Keratinocyte (primary cell): ENCODE results near the gene C14orf119. TPM values are rescaled to one million over a fixed set of nuclear protein-coding genes. Genes with fewer than 3 reads are reported as not detected.

Experiments
- DNase-seq: peaks from one replicate; pipeline ENCODE4 v3.0.0-alpha.2; 2011; ENCODE audit warnings: low read depth, missing footprints, low spot score
- FAIRE-seq: peaks from 2 replicates; lab custom pipeline; 2011; peaks lifted over from hg19 to GRCh38; lab: Jason Lieb, UNC
- H2AFZ ChIP-seq: 2 replicates; pipeline ENCODE4 v1.6.0; 2012; ENCODE audit warnings: low read length, control low read depth, inconsistent platforms; ENCODE audit not compliant: control insufficient read depth
- H3K27ac ChIP-seq: 2 replicates; pipeline ENCODE4 v1.5.1; 2011; ENCODE audit warnings: low read length; ENCODE audit not compliant: control insufficient read depth, insufficient read depth
- H3K27me3 ChIP-seq: 3 replicates; pipeline ENCODE4 v1.6.0; 2011; ENCODE audit warnings: low read length; ENCODE audit not compliant: control insufficient read depth, insufficient read depth; ENCODE audit errors: extremely low read depth
- H3K36me3 ChIP-seq, 2 experiments: 2 replicates in 1 of 2; 3 replicates in 1 of 2; pipeline ENCODE4 v1.5.1; 2011; ENCODE audit warnings: low read length in 2 of 2, mild to moderate bottlenecking in 1 of 2; ENCODE audit not compliant: control insufficient read depth in 2 of 2, insufficient read depth in 2 of 2; ENCODE audit errors: extremely low read depth in 1 of 2
- H3K4me1 ChIP-seq: 3 replicates; pipeline ENCODE4 v1.5.1; 2011; ENCODE audit warnings: low read length; ENCODE audit not compliant: control insufficient read depth, insufficient read depth; ENCODE audit errors: extremely low read depth
- H3K4me2 ChIP-seq: 3 replicates; pipeline ENCODE4 v1.6.0; 2011; ENCODE audit warnings: low read depth, low read length; ENCODE audit not compliant: control insufficient read depth, insufficient read depth; ENCODE audit errors: extremely low read depth
- H3K4me3 ChIP-seq, 3 experiments: fragments of 200-600 bp in 1 of 3; sonication (generic) in 1 of 3; 2 replicates in 2 of 3; 3 replicates in 1 of 3; pipeline ENCODE4 v1.5.1; 2011 to 2016; ENCODE audit warnings: low read length in 3 of 3, mild to moderate bottlenecking in 3 of 3, control low read depth in 2 of 3, inconsistent platforms in 1 of 3, low read depth in 1 of 3, mixed read lengths in 1 of 3, mixed run types in 1 of 3, moderate library complexity in 1 of 3; ENCODE audit not compliant: control insufficient read depth in 2 of 3, insufficient read depth in 2 of 3; ENCODE audit errors: extremely low read depth in 1 of 3
- H3K79me2 ChIP-seq: 2 replicates; pipeline ENCODE4 v1.6.0; 2012; ENCODE audit warnings: low read length; ENCODE audit not compliant: control insufficient read depth, insufficient read depth
- H3K9ac ChIP-seq: 3 replicates; pipeline ENCODE4 v1.6.0; 2011; ENCODE audit warnings: low read length; ENCODE audit not compliant: control insufficient read depth, insufficient read depth; ENCODE audit errors: extremely low read depth
- H3K9me1 ChIP-seq: 3 replicates; pipeline ENCODE4 v1.6.0; 2011; ENCODE audit warnings: low read length; ENCODE audit not compliant: control insufficient read depth, insufficient read depth; ENCODE audit errors: extremely low read depth
- H3K9me3 ChIP-seq: 2 replicates; pipeline ENCODE4 v1.5.1; 2012; ENCODE audit warnings: low read depth, low read length; ENCODE audit not compliant: control insufficient read depth
- H4K20me1 ChIP-seq: 3 replicates; pipeline ENCODE4 v1.6.0; 2011; ENCODE audit warnings: low read length; ENCODE audit not compliant: control insufficient read depth, insufficient read depth; ENCODE audit errors: extremely low read depth
- EZH2 ChIP-seq: IDR thresholded peaks from one replicate; pipeline ENCODE4 v1.6.1; 2012; ENCODE audit warnings: inconsistent platforms, mild to moderate bottlenecking, low read length, moderate library complexity
- dilution Hi-C: fragments of 300-500 bp; cut with MboI; formaldehyde crosslinking; loops from one replicate; pipeline ENCODE4 v1.7.0; 2020; ENCODE audit warnings: low sequenced_read_pairs; ENCODE audit not compliant: extremely low pct_ligation_motif_present
- polyA plus RNA-seq, 5 experiments: library from polyadenylated mRNA; depleted of rRNA in 3 of 5; stranded (reverse) in 3 of 5; stranded (forward) in 1 of 5; unstranded in 1 of 5; fragments of >200 nt; gene quantifications; 1 replicate in 1 of 5; 2 replicates in 3 of 5; 3 replicates in 1 of 5; pipeline versions ENCODE4 v1.2.1 to v1.2.3, GENCODE V29; 2011 to 2012; ENCODE audit warnings: missing spikeins in 2 of 5, low read depth in 1 of 5, low replicate concordance in 1 of 5
- TF ChIP-seq, protein P1 (sequence below), 3 experiments: IDR thresholded peaks in 1 of 3; conservative IDR thresholded peaks in 1 of 3; optimal IDR thresholded peaks in 1 of 3; 2 replicates in 2 of 3; 3 replicates in 1 of 3; pipeline versions ENCODE3 to v1.5.1; 2011; ENCODE audit warnings: low read length in 3 of 3, mild to moderate bottlenecking in 3 of 3, moderate library complexity in 2 of 3, control low read depth in 1 of 3, inconsistent platforms in 1 of 3; ENCODE audit not compliant: insufficient read depth in 2 of 3; ENCODE audit errors: extremely low read depth in 1 of 3

The C14orf119 gene
- polyA plus RNA-seq, 1 donor (not counting 4 experiments of a cell fraction or from before 2014, with no cell fraction given): 73.7 TPM

DNA sequence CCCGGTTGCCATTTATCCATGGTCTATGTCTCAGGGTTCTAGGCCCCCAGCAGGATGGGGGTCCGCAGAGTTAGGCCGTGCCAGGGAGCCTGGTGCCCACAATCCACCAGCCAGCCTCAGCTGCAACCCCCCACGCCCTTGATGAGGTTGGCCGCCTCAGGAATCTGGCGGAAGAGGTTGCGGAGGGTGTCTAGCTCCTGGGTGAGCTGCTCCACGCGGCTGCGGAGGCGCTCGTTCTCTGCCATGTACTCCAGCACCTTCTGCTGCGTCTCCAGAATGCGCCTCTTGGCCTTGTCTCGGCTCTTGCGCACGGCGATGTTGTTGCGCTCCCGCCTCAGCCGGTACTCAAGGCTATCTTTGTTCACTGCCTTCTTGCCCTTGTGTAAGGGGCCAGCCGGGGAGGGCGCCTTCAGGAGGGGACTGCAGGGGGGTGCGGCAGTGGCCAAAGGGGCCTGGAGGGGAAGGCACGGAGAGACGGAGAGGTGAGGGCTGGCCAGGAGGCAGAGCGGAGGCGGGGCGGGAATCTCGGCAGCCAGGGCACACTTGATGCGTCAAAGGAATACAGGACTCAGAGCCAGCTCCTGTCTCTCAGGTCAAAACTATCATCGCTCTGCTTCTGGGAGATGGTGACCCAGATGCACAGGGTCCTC lies 22.2 kb downstream of the C14orf119 start:
- H3K4me2 ChIP-seq: no peak overlapping the region
- TF ChIP-seq EZH2: no peak
- TF ChIP-seq, protein P1, sequence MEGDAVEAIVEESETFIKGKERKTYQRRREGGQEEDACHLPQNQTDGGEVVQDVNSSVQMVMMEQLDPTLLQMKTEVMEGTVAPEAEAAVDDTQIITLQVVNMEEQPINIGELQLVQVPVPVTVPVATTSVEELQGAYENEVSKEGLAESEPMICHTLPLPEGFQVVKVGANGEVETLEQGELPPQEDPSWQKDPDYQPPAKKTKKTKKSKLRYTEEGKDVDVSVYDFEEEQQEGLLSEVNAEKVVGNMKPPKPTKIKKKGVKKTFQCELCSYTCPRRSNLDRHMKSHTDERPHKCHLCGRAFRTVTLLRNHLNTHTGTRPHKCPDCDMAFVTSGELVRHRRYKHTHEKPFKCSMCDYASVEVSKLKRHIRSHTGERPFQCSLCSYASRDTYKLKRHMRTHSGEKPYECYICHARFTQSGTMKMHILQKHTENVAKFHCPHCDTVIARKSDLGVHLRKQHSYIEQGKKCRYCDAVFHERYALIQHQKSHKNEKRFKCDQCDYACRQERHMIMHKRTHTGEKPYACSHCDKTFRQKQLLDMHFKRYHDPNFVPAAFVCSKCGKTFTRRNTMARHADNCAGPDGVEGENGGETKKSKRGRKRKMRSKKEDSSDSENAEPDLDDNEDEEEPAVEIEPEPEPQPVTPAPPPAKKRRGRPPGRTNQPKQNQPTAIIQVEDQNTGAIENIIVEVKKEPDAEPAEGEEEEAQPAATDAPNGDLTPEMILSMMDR (optimal IDR thresholded peaks at IDR 0.05 in 1 of 3, IDR thresholded peaks at IDR 0.05 in 1 of 3, conservative IDR thresholded peaks at IDR 0.05 in 1 of 3; ENCODE audit: extremely low read depth in 1 of 3, insufficient read depth in 2 of 3, low read length in 3 of 3): no peak
- no peak overlapping the region for H2AFZ ChIP-seq
- no peak for FAIRE-seq
- no peaks in the 10 kb centered on the region for H3K79me2 ChIP-seq
- H3K4me1 ChIP-seq: peaks cover 26% of the 10 kb centered on the region
- no peaks in the 10 kb centered on the region for H3K9me3 ChIP-seq
- no peak overlapping the region for H3K9ac ChIP-seq
- H3K36me3 ChIP-seq: no peaks in the 10 kb centered on the region
- H4K20me1 ChIP-seq: no peaks in the 10 kb centered on the region
- H3K9me1 ChIP-seq: no peaks in the 10 kb centered on the region
- no peak for DNase-seq
- no peaks in the 10 kb centered on the region for H3K27me3 ChIP-seq
- dilution Hi-C loops: no loop called here
- H3K4me3 ChIP-seq: no peak overlapping the region
- H3K27ac ChIP-seq: no peak overlapping the region

GRCh38 chr14:23118506-23119362 lies 23.4 kb downstream of the C14orf119 start, which contains the start of gene CEBPE:
Gene CEBPE (minus strand): TSS chr14:23119255. CDS start chr14:23119091, 164 bp downstream.
- no peaks in the 10 kb centered on the region for H3K9me3 ChIP-seq
- H3K27ac ChIP-seq: no peak within 1 kb of the TSS
- no peaks in the 10 kb centered on the region for H3K79me2 ChIP-seq
- no peaks in the 10 kb centered on the region for H4K20me1 ChIP-seq
- no peak for TF ChIP-seq EZH2
- TF ChIP-seq, protein P1 (optimal IDR thresholded peaks at IDR 0.05 in 1 of 3, IDR thresholded peaks at IDR 0.05 in 1 of 3, conservative IDR thresholded peaks at IDR 0.05 in 1 of 3; ENCODE audit: extremely low read depth in 1 of 3, insufficient read depth in 2 of 3, low read length in 3 of 3): no peak
- H3K36me3 ChIP-seq: no peaks in the 10 kb centered on the region
- H2AFZ ChIP-seq: no peak within 1 kb of the TSS
- H3K4me3 ChIP-seq: no peak within 1 kb of the TSS
- H3K27me3 ChIP-seq: no peaks in the 10 kb centered on the region
- no peak for FAIRE-seq
- no peak within 1 kb of the TSS for H3K4me2 ChIP-seq
- no peaks in the 10 kb centered on the region for H3K9me1 ChIP-seq
- DNase-seq: no peak
- H3K9ac ChIP-seq: no peak within 1 kb of the TSS
- H3K4me1 ChIP-seq: peaks cover 34% of the 10 kb centered on the region
- dilution Hi-C loops: no loop called here
